Panc1 (cell line): ENCODE measurements around the gene BRINP2. TPM values are rescaled to one million over a fixed set of nuclear protein-coding genes. Genes with fewer than 3 reads are reported as not detected.

Experiments
- ATAC-seq: fragments of 200-7000 bp; cut with Tn5 transposase; 2 replicates; pipeline ENCODE4 v1.9.1; 2020; ENCODE audit warnings: mild to moderate bottlenecking, moderate library complexity
- BruUV-seq: library from RNA; stranded (reverse); fragments of 400-500 nt; replicated peaks from 2 replicates; lab custom pipeline; 2021; lab: Mats Ljungman, UMichigan
- CTCF ChIA-PET: fragments of 300-600 bp; sonication (Branson Sonifier 250); formaldehyde crosslinking; loops from one replicate; lab custom pipeline; 2022; ENCODE audit warnings: antibody characterized with exemption; lab: Charles Lee
- POLR2A ChIA-PET: fragments of 300-600 bp; sonication (Branson Sonifier 250); formaldehyde crosslinking; loops from one replicate; lab custom pipeline; 2022; ENCODE audit warnings: antibody characterized with exemption; lab: Charles Lee
- DNase-seq: peaks from one replicate; pipeline ENCODE4 v3.0.0-alpha.2; 2010; ENCODE audit warnings: low read depth, low spot score
- H3K27ac ChIP-seq: 2 replicates; pipeline ENCODE4 v1.5.1; 2011; ENCODE audit warnings: mild to moderate bottlenecking, low read length, inconsistent platforms
- H3K27me3 ChIP-seq: fragments of 200-500 bp; sonication (Bioruptor generic); 2 replicates; pipeline ENCODE4 v1.6.0; 2014; ENCODE audit warnings: low read length, inconsistent platforms; ENCODE audit not compliant: control insufficient read depth, insufficient read depth
- H3K36me3 ChIP-seq: fragments of 200-500 bp; sonication (Bioruptor generic); 2 replicates; pipeline ENCODE4 v1.5.1; 2014; ENCODE audit warnings: inconsistent platforms, mild to moderate bottlenecking, low read length, moderate library complexity; ENCODE audit not compliant: control insufficient read depth, insufficient read depth
- H3K4me1 ChIP-seq: 2 replicates; pipeline ENCODE4 v1.5.1; 2011; ENCODE audit warnings: inconsistent platforms, mild to moderate bottlenecking, low read length, moderate library complexity; ENCODE audit not compliant: control insufficient read depth, insufficient read depth
- H3K4me3 ChIP-seq, 2 experiments: 2 replicates each; pipeline ENCODE4 v1.5.1; 2011 to 2012; ENCODE audit warnings: low read depth in 2 of 2, low read length in 2 of 2, mild to moderate bottlenecking in 2 of 2, inconsistent platforms in 1 of 2, moderate library complexity in 1 of 2
- H3K9me3 ChIP-seq: fragments of 200-500 bp; sonication (Bioruptor generic); 2 replicates; pipeline ENCODE4 v1.5.1; 2014; ENCODE audit warnings: low read depth, mild to moderate bottlenecking, inconsistent platforms, low read length, moderate library complexity; ENCODE audit not compliant: control insufficient read depth, insufficient read depth
- POLR2AphosphoS5 ChIP-seq: IDR thresholded peaks from 2 replicates; pipeline ENCODE4 v1.6.1; 2012; ENCODE audit warnings: mild to moderate bottlenecking, low read depth, low read length, moderate library complexity
- SIN3A ChIP-seq: IDR thresholded peaks from 2 replicates; pipeline ENCODE4 v1.6.1; 2012; ENCODE audit warnings: low read depth, mild to moderate bottlenecking, low read length, moderate library complexity, borderline replicate concordance; ENCODE audit not compliant: insufficient read depth
- TCF7L2 ChIP-seq: IDR thresholded peaks from 2 replicates; pipeline ENCODE4 v1.6.1; 2011; ENCODE audit warnings: mild to moderate bottlenecking, low read depth, low read length, inconsistent platforms
- in situ Hi-C: cut with HindIII; loops from 2 replicates; pipeline ENCODE4 v1.10.0; 2016; ENCODE audit warnings: low sequenced_read_pairs, low pct_unique_long_range_greater_than_20kb
- intact Hi-C: fragments of 100-400 bp; cut with micrococcal nuclease; formaldehyde crosslinking; loops from one replicate; pipeline ENCODE4 v1.10.0; 2022; ENCODE audit not compliant: unreplicated experiment
- total RNA-seq: library from RNA; stranded (reverse); gene quantifications from one replicate; pipeline ENCODE4 v1.2.1, GENCODE V29; 2021; ENCODE audit not compliant: unreplicated experiment
- TF ChIP-seq, protein P1 (sequence below): fragments of 450-650 bp; IDR thresholded peaks from 2 replicates; pipeline ENCODE4 v1.5.1; 2017; ENCODE audit warnings: mild to moderate bottlenecking
- TF ChIP-seq, protein P2 (sequence below), 2 experiments: IDR thresholded peaks; 2 replicates each; pipeline ENCODE4 v1.6.1; 2011 to 2012; ENCODE audit warnings: low read depth in 2 of 2, control low read depth in 1 of 2, low read length in 1 of 2, mild to moderate bottlenecking in 1 of 2, moderate library complexity in 1 of 2; ENCODE audit not compliant: insufficient read depth in 1 of 2

Gene BRINP2
- total RNA-seq, 1 experiment from 2014 or later: not detected

DNA sequence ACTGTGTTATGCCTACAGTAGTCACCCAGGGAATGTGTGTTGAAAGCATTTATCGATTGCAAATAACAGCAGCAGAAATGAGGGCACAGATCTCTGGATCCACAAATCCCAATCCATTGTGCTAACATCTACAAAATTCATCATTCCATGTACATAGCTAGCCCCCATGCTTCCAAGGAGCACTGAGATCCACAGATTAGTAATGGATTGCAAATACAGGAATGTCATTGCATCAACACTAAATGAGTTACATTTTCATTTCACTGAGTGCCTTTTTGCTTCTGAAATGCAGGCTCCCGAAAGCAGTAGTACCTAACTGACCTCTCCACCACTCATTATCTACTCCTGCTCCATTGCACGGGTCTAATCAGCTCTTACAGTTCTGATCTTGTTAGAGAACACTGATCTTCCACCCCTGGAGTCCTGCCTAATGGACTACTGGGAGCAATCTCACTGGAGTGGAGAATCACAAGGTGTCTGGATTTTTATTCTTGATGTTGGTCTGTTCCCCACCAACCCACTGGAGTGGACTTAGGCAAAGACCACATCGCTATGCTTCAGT is 36.7 kb upstream of the BRINP2 start:
- ATAC-seq (no peak), DNase-seq (no peak)
- ChIA-PET CTCF (no interaction called here), POLR2A (no interaction called here)
- no peak overlapping the region for H3K27ac ChIP-seq
- TF ChIP-seq, protein P1, sequence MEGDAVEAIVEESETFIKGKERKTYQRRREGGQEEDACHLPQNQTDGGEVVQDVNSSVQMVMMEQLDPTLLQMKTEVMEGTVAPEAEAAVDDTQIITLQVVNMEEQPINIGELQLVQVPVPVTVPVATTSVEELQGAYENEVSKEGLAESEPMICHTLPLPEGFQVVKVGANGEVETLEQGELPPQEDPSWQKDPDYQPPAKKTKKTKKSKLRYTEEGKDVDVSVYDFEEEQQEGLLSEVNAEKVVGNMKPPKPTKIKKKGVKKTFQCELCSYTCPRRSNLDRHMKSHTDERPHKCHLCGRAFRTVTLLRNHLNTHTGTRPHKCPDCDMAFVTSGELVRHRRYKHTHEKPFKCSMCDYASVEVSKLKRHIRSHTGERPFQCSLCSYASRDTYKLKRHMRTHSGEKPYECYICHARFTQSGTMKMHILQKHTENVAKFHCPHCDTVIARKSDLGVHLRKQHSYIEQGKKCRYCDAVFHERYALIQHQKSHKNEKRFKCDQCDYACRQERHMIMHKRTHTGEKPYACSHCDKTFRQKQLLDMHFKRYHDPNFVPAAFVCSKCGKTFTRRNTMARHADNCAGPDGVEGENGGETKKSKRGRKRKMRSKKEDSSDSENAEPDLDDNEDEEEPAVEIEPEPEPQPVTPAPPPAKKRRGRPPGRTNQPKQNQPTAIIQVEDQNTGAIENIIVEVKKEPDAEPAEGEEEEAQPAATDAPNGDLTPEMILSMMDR: no peak
- no peak for TF ChIP-seq SIN3A
- no peak for TF ChIP-seq TCF7L2
- TF ChIP-seq POLR2AphosphoS5: no peak
- TF ChIP-seq, protein P2, sequence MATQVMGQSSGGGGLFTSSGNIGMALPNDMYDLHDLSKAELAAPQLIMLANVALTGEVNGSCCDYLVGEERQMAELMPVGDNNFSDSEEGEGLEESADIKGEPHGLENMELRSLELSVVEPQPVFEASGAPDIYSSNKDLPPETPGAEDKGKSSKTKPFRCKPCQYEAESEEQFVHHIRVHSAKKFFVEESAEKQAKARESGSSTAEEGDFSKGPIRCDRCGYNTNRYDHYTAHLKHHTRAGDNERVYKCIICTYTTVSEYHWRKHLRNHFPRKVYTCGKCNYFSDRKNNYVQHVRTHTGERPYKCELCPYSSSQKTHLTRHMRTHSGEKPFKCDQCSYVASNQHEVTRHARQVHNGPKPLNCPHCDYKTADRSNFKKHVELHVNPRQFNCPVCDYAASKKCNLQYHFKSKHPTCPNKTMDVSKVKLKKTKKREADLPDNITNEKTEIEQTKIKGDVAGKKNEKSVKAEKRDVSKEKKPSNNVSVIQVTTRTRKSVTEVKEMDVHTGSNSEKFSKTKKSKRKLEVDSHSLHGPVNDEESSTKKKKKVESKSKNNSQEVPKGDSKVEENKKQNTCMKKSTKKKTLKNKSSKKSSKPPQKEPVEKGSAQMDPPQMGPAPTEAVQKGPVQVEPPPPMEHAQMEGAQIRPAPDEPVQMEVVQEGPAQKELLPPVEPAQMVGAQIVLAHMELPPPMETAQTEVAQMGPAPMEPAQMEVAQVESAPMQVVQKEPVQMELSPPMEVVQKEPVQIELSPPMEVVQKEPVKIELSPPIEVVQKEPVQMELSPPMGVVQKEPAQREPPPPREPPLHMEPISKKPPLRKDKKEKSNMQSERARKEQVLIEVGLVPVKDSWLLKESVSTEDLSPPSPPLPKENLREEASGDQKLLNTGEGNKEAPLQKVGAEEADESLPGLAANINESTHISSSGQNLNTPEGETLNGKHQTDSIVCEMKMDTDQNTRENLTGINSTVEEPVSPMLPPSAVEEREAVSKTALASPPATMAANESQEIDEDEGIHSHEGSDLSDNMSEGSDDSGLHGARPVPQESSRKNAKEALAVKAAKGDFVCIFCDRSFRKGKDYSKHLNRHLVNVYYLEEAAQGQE (IDR thresholded peaks at IDR 0.05; ENCODE audit: insufficient read depth in 1 of 2, low read depth in 2 of 2, low read length in 1 of 2): no peak
- intact Hi-C loops (no loop called here), in situ Hi-C loops (no loop called here)
- no peak overlapping the region for H3K4me3 ChIP-seq
- H3K36me3 ChIP-seq: no peaks in the 10 kb centered on the region
- no TSS peak for BruUV-seq
- H3K9me3 ChIP-seq: no peaks in the 10 kb centered on the region
- no peaks in the 10 kb centered on the region for H3K4me1 ChIP-seq
- no peaks in the 10 kb centered on the region; the same call in 1 of the 2 replicates for H3K27me3 ChIP-seq

DNA sequence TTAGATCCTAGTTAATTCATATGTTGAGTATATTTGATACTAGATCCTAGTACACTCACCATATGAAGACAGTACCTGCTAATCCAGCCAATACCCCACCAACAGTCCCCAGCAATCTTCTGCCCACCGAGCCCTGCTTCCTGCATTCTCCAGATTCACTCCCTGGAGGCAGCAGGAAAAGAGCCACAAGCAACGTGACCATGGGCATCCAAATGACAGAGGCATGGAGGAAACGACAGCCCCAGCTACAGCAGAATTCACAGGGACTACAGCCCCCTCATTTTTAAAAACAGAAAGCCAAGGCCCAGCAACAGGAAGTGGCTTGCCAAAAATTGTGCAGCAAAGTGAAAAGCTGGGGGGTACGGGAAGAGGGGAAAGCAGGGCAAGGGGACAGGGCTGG is 35.5 kb upstream of the BRINP2 start:
- DNase-seq (no peak), ATAC-seq (no peak)
- H3K27me3 ChIP-seq: no peaks in the 10 kb centered on the region
- no peaks in the 10 kb centered on the region for H3K36me3 ChIP-seq
- no peak overlapping the region for H3K27ac ChIP-seq
- intact Hi-C loops: no loop called here
- in situ Hi-C loops: no loop called here
- ChIA-PET POLR2A (no interaction called here), CTCF (no interaction called here)
- no peaks in the 10 kb centered on the region for H3K9me3 ChIP-seq
- H3K4me1 ChIP-seq: no peaks in the 10 kb centered on the region
- no peak overlapping the region for H3K4me3 ChIP-seq
- no TSS peak for BruUV-seq
- TF ChIP-seq, protein P2 (IDR thresholded peaks at IDR 0.05; ENCODE audit: insufficient read depth in 1 of 2, low read depth in 2 of 2, low read length in 1 of 2): no peak
